ENCODE data around the gene SRPRA.

SRPRA gene

DNA sequence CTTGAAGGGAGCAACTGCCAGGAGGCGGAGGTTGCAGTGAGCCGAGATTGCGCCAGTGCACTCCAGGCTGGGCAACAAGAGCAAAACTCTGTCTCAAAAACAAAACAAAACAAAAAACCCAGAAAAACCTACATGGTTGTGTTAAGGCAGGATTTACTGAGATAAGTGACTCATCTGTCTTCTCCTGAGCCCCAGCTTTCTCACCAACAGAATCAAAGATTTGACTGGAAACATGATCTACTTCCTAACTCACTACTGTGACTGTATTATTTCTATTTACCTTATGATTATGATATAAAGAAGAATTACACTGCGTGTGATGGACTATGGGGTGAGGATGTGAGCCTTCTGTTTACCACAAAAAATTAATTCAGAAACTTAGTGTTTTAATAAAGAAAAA is 35.3 kb downstream of the SRPRA start:
- no peak overlapping the region for H3K27ac ChIP-seq
- peaks cover 20% of the 10 kb centered on the region for H3K36me3 ChIP-seq
- no peaks in the 10 kb centered on the region for H3K9me3 ChIP-seq (ENCODE audit: severe bottlenecking)
- no peak overlapping the region for H3K4me3 ChIP-seq (ENCODE audit: low read depth, low read length)
- no peak for DNase-seq
- TF ChIP-seq, protein P1, sequence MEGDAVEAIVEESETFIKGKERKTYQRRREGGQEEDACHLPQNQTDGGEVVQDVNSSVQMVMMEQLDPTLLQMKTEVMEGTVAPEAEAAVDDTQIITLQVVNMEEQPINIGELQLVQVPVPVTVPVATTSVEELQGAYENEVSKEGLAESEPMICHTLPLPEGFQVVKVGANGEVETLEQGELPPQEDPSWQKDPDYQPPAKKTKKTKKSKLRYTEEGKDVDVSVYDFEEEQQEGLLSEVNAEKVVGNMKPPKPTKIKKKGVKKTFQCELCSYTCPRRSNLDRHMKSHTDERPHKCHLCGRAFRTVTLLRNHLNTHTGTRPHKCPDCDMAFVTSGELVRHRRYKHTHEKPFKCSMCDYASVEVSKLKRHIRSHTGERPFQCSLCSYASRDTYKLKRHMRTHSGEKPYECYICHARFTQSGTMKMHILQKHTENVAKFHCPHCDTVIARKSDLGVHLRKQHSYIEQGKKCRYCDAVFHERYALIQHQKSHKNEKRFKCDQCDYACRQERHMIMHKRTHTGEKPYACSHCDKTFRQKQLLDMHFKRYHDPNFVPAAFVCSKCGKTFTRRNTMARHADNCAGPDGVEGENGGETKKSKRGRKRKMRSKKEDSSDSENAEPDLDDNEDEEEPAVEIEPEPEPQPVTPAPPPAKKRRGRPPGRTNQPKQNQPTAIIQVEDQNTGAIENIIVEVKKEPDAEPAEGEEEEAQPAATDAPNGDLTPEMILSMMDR (IDR thresholded peaks at IDR 0.05; ENCODE audit: low read depth, low read length), result no peak
- no peaks in the 10 kb centered on the region for H3K27me3 ChIP-seq (ENCODE audit: insufficient read depth, low read depth, severe bottlenecking)

DNA sequence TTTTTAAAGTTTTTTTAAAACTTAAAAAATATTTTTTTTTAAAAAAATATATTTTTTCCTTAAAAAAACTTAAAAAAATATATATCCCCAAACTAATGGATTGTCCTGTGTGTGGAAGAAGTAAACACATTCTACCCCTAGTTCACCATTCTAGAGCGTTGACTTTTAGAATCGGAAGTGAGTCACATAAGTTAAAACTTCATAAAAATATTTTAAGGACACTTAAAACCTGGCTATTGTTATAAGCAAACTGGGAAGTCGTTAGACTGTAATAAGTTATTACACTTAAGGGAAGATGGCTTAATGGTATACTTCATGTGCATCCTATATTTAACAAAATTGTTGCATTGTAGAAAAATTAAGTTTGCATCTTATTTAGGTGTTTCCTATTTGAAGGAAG is 36.0 kb downstream of the SRPRA start:
- H3K36me3 ChIP-seq, result peaks cover 14% of the 10 kb centered on the region
- TF ChIP-seq, protein P1 (IDR thresholded peaks at IDR 0.05; ENCODE audit: low read depth, low read length), result no peak
- no peak for DNase-seq
- H3K4me3 ChIP-seq (ENCODE audit: low read depth, low read length), result no peak overlapping the region
- H3K9me3 ChIP-seq (ENCODE audit: severe bottlenecking), result no peaks in the 10 kb centered on the region
- no peak overlapping the region for H3K27ac ChIP-seq
- H3K27me3 ChIP-seq (ENCODE audit: insufficient read depth, low read depth, severe bottlenecking), result no peaks in the 10 kb centered on the region

- Histone ChIP-seq H3K27ac (no peak overlapping the region), H3K27me3 (ENCODE audit: insufficient read depth, low read depth, severe bottlenecking) (no peaks in the 10 kb centered on the region), H3K36me3 (peaks cover 14% of the 10 kb centered on the region), H3K4me3 (ENCODE audit: low read depth, low read length) (no peak overlapping the region), H3K9me3 (ENCODE audit: severe bottlenecking) (no peaks in the 10 kb centered on the region)
- DNase-seq, result no peak
- TF ChIP-seq, protein P1 (IDR thresholded peaks at IDR 0.05; ENCODE audit: low read depth, low read length), result no peak
Observed at GRCh38 chr11:126231725-126232459, 36.8 kb downstream of the SRPRA start.

- no peak overlapping the region for H3K4me3 ChIP-seq (ENCODE audit: low read depth, low read length)
- H3K27ac ChIP-seq, result no peak overlapping the region
- TF ChIP-seq, protein P1 (IDR thresholded peaks at IDR 0.05; ENCODE audit: low read depth, low read length), result no peak
- H3K9me3 ChIP-seq (ENCODE audit: severe bottlenecking), result no peaks in the 10 kb centered on the region
- no peak for DNase-seq
- no peaks in the 10 kb centered on the region for H3K27me3 ChIP-seq (ENCODE audit: insufficient read depth, low read depth, severe bottlenecking)
- H3K36me3 ChIP-seq, result peaks cover 4% of the 10 kb centered on the region
Observed at GRCh38 chr11:126229858-126230540, 38.7 kb downstream of the SRPRA start.

GRCh38 chr11:126226334-126227084 is 42.2 kb downstream of the SRPRA start:
- TF ChIP-seq, protein P1 (IDR thresholded peaks at IDR 0.05; ENCODE audit: low read depth, low read length), result no peak
- Histone ChIP-seq H3K4me3 (ENCODE audit: low read depth, low read length) (no peak overlapping the region), H3K27me3 (ENCODE audit: insufficient read depth, low read depth, severe bottlenecking) (no peaks in the 10 kb centered on the region), H3K36me3 (peaks cover 4% of the 10 kb centered on the region), H3K27ac (no peak overlapping the region), H3K9me3 (ENCODE audit: severe bottlenecking) (no peaks in the 10 kb centered on the region)
- no peak for DNase-seq

Measured in WERI-Rb-1 (cell line).